Activated naive CD8-positive, alpha-beta T cell treated with anti-CD3 and anti-CD28 coated beads, Interleukin-2, amount 10 ng/mL, durations not matched to agents 7 days and 5 days (primary cell): ENCODE measurements around the gene JMY. TPM values are rescaled to one million over a fixed set of nuclear protein-coding genes. Genes with fewer than 3 reads are reported as not detected.
A peak's percentile ranks its signal among the peaks of the same experiment; 100 is the strongest.

Experiments used
- ATAC-seq: fragments of 150-1000 bp; cut with Tn5 transposase; one replicate; pipeline ENCODE4 v1.10.0; 2021; ENCODE audit warnings: low read depth, moderate library complexity
- POLR2A ChIA-PET: fragments of 350-600 bp; sonication (Branson Sonifier 250); formaldehyde crosslinking; loops from one replicate; lab custom pipeline; 2021; ENCODE audit warnings: antibody characterized with exemption; lab: Charles Lee
- DNase-seq: peaks from one replicate; pipeline ENCODE4 v3.0.0; 2021
- H3K27ac Mint-ChIP-seq: one replicate; pipeline ENCODE4 v1.8.0; 2022; ENCODE audit warnings: mild to moderate bottlenecking, mixed read lengths
- H3K27me3 Mint-ChIP-seq: one replicate; pipeline ENCODE4 v1.8.0; 2022; ENCODE audit warnings: mild to moderate bottlenecking, moderate library complexity, mixed read lengths
- H3K36me3 Mint-ChIP-seq: one replicate; pipeline ENCODE4 v1.8.0; 2021; ENCODE audit warnings: mild to moderate bottlenecking, mixed read lengths
- H3K4me1 Mint-ChIP-seq: one replicate; pipeline ENCODE4 v1.8.0; 2021; ENCODE audit warnings: mixed read lengths
- H3K4me3 Mint-ChIP-seq: one replicate; pipeline ENCODE4 v1.8.0; 2022; ENCODE audit warnings: mild to moderate bottlenecking, moderate library complexity, mixed read lengths
- H3K9me3 Mint-ChIP-seq: one replicate; pipeline ENCODE4 v1.8.0; 2021; ENCODE audit warnings: mixed read lengths
- total RNA-seq, 2 experiments: library from RNA; stranded (reverse); gene quantifications; one replicate each; pipeline ENCODE4 v1.2.3, GENCODE V29; 2021

Gene JMY, protein sequence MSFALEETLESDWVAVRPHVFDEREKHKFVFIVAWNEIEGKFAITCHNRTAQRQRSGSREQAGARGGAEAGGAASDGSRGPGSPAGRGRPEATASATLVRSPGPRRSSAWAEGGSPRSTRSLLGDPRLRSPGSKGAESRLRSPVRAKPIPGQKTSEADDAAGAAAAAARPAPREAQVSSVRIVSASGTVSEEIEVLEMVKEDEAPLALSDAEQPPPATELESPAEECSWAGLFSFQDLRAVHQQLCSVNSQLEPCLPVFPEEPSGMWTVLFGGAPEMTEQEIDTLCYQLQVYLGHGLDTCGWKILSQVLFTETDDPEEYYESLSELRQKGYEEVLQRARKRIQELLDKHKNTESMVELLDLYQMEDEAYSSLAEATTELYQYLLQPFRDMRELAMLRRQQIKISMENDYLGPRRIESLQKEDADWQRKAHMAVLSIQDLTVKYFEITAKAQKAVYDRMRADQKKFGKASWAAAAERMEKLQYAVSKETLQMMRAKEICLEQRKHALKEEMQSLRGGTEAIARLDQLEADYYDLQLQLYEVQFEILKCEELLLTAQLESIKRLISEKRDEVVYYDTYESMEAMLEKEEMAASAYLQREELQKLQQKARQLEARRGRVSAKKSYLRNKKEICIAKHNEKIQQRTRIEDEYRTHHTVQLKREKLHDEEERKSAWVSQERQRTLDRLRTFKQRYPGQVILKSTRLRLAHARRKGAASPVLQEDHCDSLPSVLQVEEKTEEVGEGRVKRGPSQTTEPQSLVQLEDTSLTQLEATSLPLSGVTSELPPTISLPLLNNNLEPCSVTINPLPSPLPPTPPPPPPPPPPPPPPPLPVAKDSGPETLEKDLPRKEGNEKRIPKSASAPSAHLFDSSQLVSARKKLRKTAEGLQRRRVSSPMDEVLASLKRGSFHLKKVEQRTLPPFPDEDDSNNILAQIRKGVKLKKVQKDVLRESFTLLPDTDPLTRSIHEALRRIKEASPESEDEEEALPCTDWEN
- 1 to 10 TPM; 8.3 to 9.5 TPM for total RNA-seq

- Mint-ChIP-seq H3K4me1 (peaks cover 18% of the 10 kb centered on the region), H3K27ac (peak within 1 kb of the TSS; percentile 86), H3K9me3 (no peaks in the 10 kb centered on the region), H3K27me3 (no peaks in the 10 kb centered on the region), H3K4me3 (peak within 1 kb of the TSS; percentile 89), H3K36me3 (no peaks in the 10 kb centered on the region)
- ATAC-seq (peak; percentile 80), DNase-seq (peak; percentile 82)
- POLR2A ChIA-PET = interaction anchor here (1.4 kb wide), 1 partner anchor 755 kb away, joined by 3 read pairs; no protein-coding TSS in a partner anchor
These were observed at the start of gene JMY for GRCh38 chr5:79235634-79236361. Gene JMY (plus strand): TSS chr5:79236131. CDS start chr5:79236651, 520 bp downstream.

DNA sequence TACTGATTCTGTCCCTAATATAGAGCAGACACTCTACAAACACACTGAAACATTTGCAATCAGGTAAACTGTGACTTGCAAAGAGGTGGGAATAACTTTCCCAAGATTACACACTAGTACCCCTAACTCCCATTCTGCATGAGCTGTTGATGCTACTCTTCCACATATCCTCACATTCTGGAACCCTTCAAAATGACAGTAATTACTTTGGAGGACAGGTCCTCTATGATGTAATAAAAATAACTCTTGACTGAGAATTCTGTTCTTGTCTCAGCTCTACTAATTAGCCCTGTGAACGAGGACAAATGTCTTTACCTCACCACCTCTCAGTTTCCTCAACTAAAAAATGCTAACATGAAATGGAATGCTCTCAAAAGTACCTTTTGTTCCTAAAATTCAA, 49.5 kb upstream of the JMY start:
- Mint-ChIP-seq H3K4me3 (no peak overlapping the region), H3K36me3 (no peaks in the 10 kb centered on the region), H3K27ac (no peak overlapping the region), H3K27me3 (peaks cover 4% of the 10 kb centered on the region), H3K9me3 (no peaks in the 10 kb centered on the region), H3K4me1 (no peaks in the 10 kb centered on the region)
- POLR2A ChIA-PET = no interaction called here
- ATAC-seq (no peak), DNase-seq (no peak)

- no peak for DNase-seq
- Mint-ChIP-seq H3K9me3 (no peaks in the 10 kb centered on the region), H3K27me3 (no peaks in the 10 kb centered on the region), H3K27ac (no peak overlapping the region), H3K36me3 (no peaks in the 10 kb centered on the region), H3K4me3 (no peak overlapping the region), H3K4me1 (no peaks in the 10 kb centered on the region)
- POLR2A ChIA-PET = no interaction called here
- no peak for ATAC-seq
These were observed 46.3 kb upstream of the JMY start for GRCh38 chr5:79189439-79190234.

DNA sequence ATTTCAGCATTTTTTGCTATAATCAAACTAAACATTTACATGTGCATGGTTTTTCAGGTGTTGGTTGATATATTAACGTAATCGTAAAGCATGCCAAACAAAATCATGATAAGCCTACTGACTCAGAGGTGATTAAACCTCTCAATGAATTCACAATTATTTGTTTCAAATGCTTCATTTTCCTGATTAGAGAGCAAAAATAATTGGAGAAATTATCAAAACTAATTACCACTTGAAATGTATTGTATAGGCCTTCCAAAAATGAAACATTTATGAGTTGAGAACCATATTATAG, 45.7 kb upstream of the JMY start:
- Mint-ChIP-seq H3K27me3 (no peaks in the 10 kb centered on the region), H3K4me1 (no peaks in the 10 kb centered on the region), H3K9me3 (no peaks in the 10 kb centered on the region), H3K27ac (no peak overlapping the region), H3K4me3 (no peak overlapping the region), H3K36me3 (no peaks in the 10 kb centered on the region)
- ATAC-seq (no peak), DNase-seq (no peak)
- POLR2A ChIA-PET = no interaction called here

- POLR2A ChIA-PET = no interaction called here
These were observed 44.5 kb upstream of the JMY start for GRCh38 chr5:79191457-79191856.

DNA sequence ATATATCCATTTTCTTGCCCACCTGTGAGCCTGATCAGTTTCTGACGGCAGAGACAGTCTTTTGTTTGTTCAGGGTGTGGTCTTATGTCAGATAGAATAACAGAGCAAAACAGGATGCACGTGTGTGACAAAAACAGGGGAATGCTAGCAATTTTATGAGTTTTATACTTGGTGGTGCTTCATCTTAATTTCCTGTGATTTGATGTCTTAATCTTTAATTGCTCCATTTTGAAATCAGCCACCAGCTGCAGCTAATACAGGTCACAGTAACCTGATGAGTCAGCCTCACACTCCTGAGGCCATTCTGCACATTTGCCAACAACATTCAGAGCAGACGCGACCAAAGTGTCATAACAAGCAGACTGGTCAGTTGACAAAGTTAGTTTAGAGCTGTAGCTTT, 42.3 kb upstream of the JMY start:
- H3K9me3 Mint-ChIP-seq = no peaks in the 10 kb centered on the region
- H3K4me1 Mint-ChIP-seq = no peaks in the 10 kb centered on the region
- ATAC-seq (no peak), DNase-seq (no peak)
- H3K4me3 Mint-ChIP-seq = no peak overlapping the region
- POLR2A ChIA-PET = interaction anchor here (0.6 kb wide), 1 partner anchor 835 kb away, joined by 3 read pairs; no protein-coding TSS in a partner anchor
- no peak overlapping the region for H3K27ac Mint-ChIP-seq
- no peaks in the 10 kb centered on the region for H3K27me3 Mint-ChIP-seq
- H3K36me3 Mint-ChIP-seq = no peaks in the 10 kb centered on the region

More at GRCh38 chr5:79191457-79191856, 44.5 kb upstream of the JMY start:
- H3K9me3 Mint-ChIP-seq = no peaks in the 10 kb centered on the region
- H3K27me3 Mint-ChIP-seq = no peaks in the 10 kb centered on the region
- H3K27ac Mint-ChIP-seq = no peak overlapping the region
- no peaks in the 10 kb centered on the region for H3K4me1 Mint-ChIP-seq
- no peaks in the 10 kb centered on the region for H3K36me3 Mint-ChIP-seq
- no peak for ATAC-seq
- DNase-seq = no peak
- no peak overlapping the region for H3K4me3 Mint-ChIP-seq

GRCh38 chr5:79200573-79201183, 35.3 kb upstream of the JMY start:
- Mint-ChIP-seq H3K9me3 (no peaks in the 10 kb centered on the region), H3K36me3 (no peaks in the 10 kb centered on the region), H3K27ac (no peak overlapping the region), H3K4me3 (no peak overlapping the region), H3K4me1 (no peaks in the 10 kb centered on the region), H3K27me3 (peaks cover 4% of the 10 kb centered on the region)
- POLR2A ChIA-PET = no interaction called here
- DNase-seq (no peak), ATAC-seq (no peak)

DNA sequence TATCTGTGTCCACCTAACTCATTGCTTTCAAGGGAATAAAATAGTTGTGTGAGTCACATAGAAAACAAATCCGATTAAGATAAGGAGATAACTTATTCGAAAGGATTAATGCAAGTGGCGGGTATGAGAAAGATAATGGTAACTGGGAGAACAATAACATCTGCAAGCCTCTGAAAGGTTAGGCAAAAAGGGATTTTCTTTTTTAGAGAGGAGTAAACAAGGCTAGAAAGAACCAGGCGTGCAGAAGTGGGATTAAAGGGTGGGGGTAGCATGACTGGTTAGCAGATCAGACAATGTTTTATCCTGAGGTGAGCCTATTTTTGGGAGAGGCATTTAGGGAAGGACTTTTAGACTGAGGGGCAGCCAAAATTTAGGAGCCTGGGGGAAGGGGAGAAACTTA, 34.7 kb upstream of the JMY start:
- H3K27me3 Mint-ChIP-seq = peaks cover 4% of the 10 kb centered on the region
- H3K27ac Mint-ChIP-seq = no peak overlapping the region
- no peak overlapping the region for H3K4me3 Mint-ChIP-seq
- POLR2A ChIA-PET = no interaction called here
- H3K9me3 Mint-ChIP-seq = no peaks in the 10 kb centered on the region
- no peaks in the 10 kb centered on the region for H3K4me1 Mint-ChIP-seq
- no peaks in the 10 kb centered on the region for H3K36me3 Mint-ChIP-seq
- no peak for DNase-seq
- no peak for ATAC-seq

DNA sequence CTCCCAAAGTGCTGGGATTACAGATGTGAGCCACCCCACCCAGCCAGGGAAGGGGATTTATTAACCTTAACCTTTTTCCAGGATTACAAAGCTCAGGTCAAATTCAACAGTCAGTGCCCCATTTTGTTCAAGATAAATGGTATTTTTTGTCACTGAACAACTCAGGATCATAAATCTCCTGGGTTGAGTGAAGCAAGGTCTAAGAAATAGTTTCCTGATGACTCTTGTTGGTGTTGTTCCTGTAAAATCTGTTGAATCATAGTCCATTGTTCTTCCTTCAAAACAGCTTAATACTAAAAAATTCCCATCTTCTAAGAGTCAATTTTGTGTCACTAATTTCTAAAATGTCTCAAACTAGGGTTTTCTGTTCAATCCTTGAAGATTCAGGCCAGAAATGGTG, 33.9 kb upstream of the JMY start:
- no peak overlapping the region for H3K4me3 Mint-ChIP-seq
- no peak overlapping the region for H3K27ac Mint-ChIP-seq
- no peaks in the 10 kb centered on the region for H3K36me3 Mint-ChIP-seq
- ATAC-seq (no peak), DNase-seq (no peak)
- POLR2A ChIA-PET = no interaction called here
- no peaks in the 10 kb centered on the region for H3K9me3 Mint-ChIP-seq
- H3K27me3 Mint-ChIP-seq = peaks cover 4% of the 10 kb centered on the region
- H3K4me1 Mint-ChIP-seq = no peaks in the 10 kb centered on the region

GRCh38 chr5:79205965-79206364, 30.0 kb upstream of the JMY start:
- no peaks in the 10 kb centered on the region for H3K36me3 Mint-ChIP-seq
- DNase-seq (no peak), ATAC-seq (no peak)
- no peak overlapping the region for H3K27ac Mint-ChIP-seq
- POLR2A ChIA-PET = no interaction called here
- no peaks in the 10 kb centered on the region for H3K4me1 Mint-ChIP-seq
- H3K9me3 Mint-ChIP-seq = no peaks in the 10 kb centered on the region
- peaks cover 4% of the 10 kb centered on the region for H3K27me3 Mint-ChIP-seq
- no peak overlapping the region for H3K4me3 Mint-ChIP-seq

- Mint-ChIP-seq H3K27me3 (no peaks in the 10 kb centered on the region), H3K36me3 (no peaks in the 10 kb centered on the region), H3K27ac (no peak overlapping the region), H3K9me3 (no peaks in the 10 kb centered on the region), H3K4me1 (no peaks in the 10 kb centered on the region), H3K4me3 (no peak overlapping the region)
- ATAC-seq (no peak), DNase-seq (no peak)
- POLR2A ChIA-PET = no interaction called here
These were observed 29.4 kb upstream of the JMY start for GRCh38 chr5:79206541-79206940.

DNA sequence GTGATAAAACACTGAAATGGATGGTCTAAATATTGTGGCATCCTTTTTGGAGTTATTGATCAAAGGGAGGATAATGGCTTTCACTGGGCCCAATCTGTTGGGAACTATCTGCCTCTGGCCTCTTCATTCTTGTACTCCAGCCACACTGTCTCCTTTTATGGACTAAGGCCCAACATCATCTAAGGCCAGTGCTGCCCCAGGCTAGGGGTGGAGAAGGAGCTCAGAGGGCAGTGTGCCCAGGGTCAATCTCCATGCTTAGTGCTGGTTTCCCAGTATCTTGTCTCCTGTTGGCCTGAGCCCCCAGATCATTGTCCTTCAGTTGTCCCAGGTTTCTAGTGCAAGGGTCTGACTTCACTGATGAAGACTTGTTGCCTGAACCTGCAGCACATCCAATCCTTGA, 26.4 kb upstream of the JMY start:
- Mint-ChIP-seq H3K4me1 (no peaks in the 10 kb centered on the region), H3K4me3 (no peak overlapping the region), H3K9me3 (no peaks in the 10 kb centered on the region), H3K36me3 (no peaks in the 10 kb centered on the region), H3K27me3 (no peaks in the 10 kb centered on the region), H3K27ac (no peak overlapping the region)
- ATAC-seq (no peak), DNase-seq (no peak)
- POLR2A ChIA-PET = no interaction called here
